Mammary epithelial cell (primary cell): ENCODE data around the gene ACAP2.

Source experiments
- EZH2 ChIP-seq: IDR thresholded peaks from 2 replicates; pipeline ENCODE4 v1.6.1; 2012; ENCODE audit warnings: low read length, inconsistent platforms, borderline replicate concordance
- TF ChIP-seq, protein P1 (sequence below), 2 donors: IDR thresholded peaks in 1 of 2; conservative IDR thresholded peaks in 1 of 2; 2 replicates each; pipeline ENCODE4 v1.5.1; 2011 to 2012; ENCODE audit warnings: inconsistent platforms in 2 of 2, low read length in 2 of 2, mild to moderate bottlenecking in 2 of 2, control low read depth in 1 of 2, low read depth in 1 of 2; ENCODE audit not compliant: insufficient read depth in 1 of 2; ENCODE audit errors: extremely low read depth in 1 of 2

- TF ChIP-seq, protein P1, sequence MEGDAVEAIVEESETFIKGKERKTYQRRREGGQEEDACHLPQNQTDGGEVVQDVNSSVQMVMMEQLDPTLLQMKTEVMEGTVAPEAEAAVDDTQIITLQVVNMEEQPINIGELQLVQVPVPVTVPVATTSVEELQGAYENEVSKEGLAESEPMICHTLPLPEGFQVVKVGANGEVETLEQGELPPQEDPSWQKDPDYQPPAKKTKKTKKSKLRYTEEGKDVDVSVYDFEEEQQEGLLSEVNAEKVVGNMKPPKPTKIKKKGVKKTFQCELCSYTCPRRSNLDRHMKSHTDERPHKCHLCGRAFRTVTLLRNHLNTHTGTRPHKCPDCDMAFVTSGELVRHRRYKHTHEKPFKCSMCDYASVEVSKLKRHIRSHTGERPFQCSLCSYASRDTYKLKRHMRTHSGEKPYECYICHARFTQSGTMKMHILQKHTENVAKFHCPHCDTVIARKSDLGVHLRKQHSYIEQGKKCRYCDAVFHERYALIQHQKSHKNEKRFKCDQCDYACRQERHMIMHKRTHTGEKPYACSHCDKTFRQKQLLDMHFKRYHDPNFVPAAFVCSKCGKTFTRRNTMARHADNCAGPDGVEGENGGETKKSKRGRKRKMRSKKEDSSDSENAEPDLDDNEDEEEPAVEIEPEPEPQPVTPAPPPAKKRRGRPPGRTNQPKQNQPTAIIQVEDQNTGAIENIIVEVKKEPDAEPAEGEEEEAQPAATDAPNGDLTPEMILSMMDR (conservative IDR thresholded peaks at IDR 0.05 in 1 of 2, IDR thresholded peaks at IDR 0.05 in 1 of 2; ENCODE audit: extremely low read depth in 1 of 2, insufficient read depth in 1 of 2, low read depth in 1 of 2, low read length in 2 of 2), result no peak
- TF ChIP-seq EZH2, result no peak
Observed at GRCh38 chr3:195263193-195263924, 179.5 kb downstream of the ACAP2 start.
